HL-60 (cell line): ENCODE measurements around the gene LMBR1.

Source experiments
- CTCF ChIP-seq: IDR thresholded peaks from one replicate; pipeline ENCODE4 v1.5.1; 2011; ENCODE audit warnings: low read length, control low read depth, inconsistent platforms; ENCODE audit not compliant: insufficient read depth
- GABPA ChIP-seq: IDR thresholded peaks from 2 replicates; pipeline ENCODE4 v1.6.1; 2012; ENCODE audit warnings: low read depth
- POLR2AphosphoS5 ChIP-seq: IDR thresholded peaks from 2 replicates; pipeline ENCODE4 v1.6.1; 2012; ENCODE audit warnings: low read depth
- REST ChIP-seq: IDR thresholded peaks from 2 replicates; pipeline ENCODE4 v1.6.1; 2012; ENCODE audit warnings: low read depth; ENCODE audit not compliant: insufficient replicate concordance
- SPI1 ChIP-seq: IDR thresholded peaks from 2 replicates; pipeline ENCODE4 v1.6.1; 2012; ENCODE audit warnings: low read depth, mild to moderate bottlenecking, borderline replicate concordance

- TF ChIP-seq CTCF (no peak), REST (no peak), POLR2AphosphoS5 (no peak), GABPA (no peak), SPI1 (no peak)
These were observed 47.4 kb downstream of the LMBR1 start for GRCh38 chr7:156845379-156846101.
